Peyer's patch (tissue), 4 donors: ENCODE measurements around the gene CD27. TPM values are rescaled to one million over a fixed set of nuclear protein-coding genes. Genes with fewer than 3 reads are reported as not detected.

Experiments used
- DNase-seq, 3 donors: peaks; one replicate each; pipeline ENCODE4 v3.0.0-alpha.2; 2017 to 2019
- H3K27ac ChIP-seq, 4 donors: fragments of 200-600 bp; sonication (generic); one replicate each; pipeline ENCODE4 v1.5.1; 2016 to 2019
- H3K27me3 ChIP-seq, 2 donors: fragments of 200-600 bp; sonication (generic); one replicate each; pipeline ENCODE4 v1.5.1; 2019
- H3K36me3 ChIP-seq, 3 donors: fragments of 200-600 bp; sonication (generic); one replicate each; pipeline ENCODE4 v1.5.1; 2016 to 2019
- H3K4me1 ChIP-seq, 4 donors: fragments of 200-600 bp; sonication (generic); one replicate each; pipeline ENCODE4 v1.5.1; 2016 to 2019
- H3K4me3 ChIP-seq, 4 donors: fragments of 200-600 bp; sonication (generic); 1 replicate in 3 of 4; 2 replicates in 1 of 4; pipeline ENCODE4 v1.5.1; 2016 to 2019; ENCODE audit warnings: mild to moderate bottlenecking in 1 of 4
- H3K9me3 ChIP-seq, 4 donors: fragments of 200-600 bp; sonication (generic); one replicate each; pipeline ENCODE4 v1.5.1; 2016 to 2019; ENCODE audit warnings: mild to moderate bottlenecking in 1 of 4
- CTCF ChIP-seq, 6 experiments: fragments of 450-650 bp in 4 of 6; fragments of 200-600 bp in 2 of 6; sonication (generic) in 1 of 6; IDR thresholded peaks; one replicate each; pipeline ENCODE4 v1.5.1; 2017 to 2019; ENCODE audit warnings: antibody characterized with exemption in 6 of 6, mild to moderate bottlenecking in 3 of 6, moderate library complexity in 1 of 6
- POLR2A ChIP-seq, 2 donors: fragments of 450-650 bp; IDR thresholded peaks; one replicate each; pipeline ENCODE4 v1.5.1; 2017; ENCODE audit warnings: antibody characterized with exemption in 2 of 2, mild to moderate bottlenecking in 2 of 2, moderate library complexity in 2 of 2
- total RNA-seq, 4 donors: library from RNA; depleted of rRNA; stranded (reverse); fragments of >200 nt; gene quantifications; one replicate each; pipeline ENCODE4 v1.1.0, GENCODE V29; 2016

Gene CD27
- total RNA-seq, 4 donors from 2014 or later = 1.0 to 20.6 (median 2.3) TPM

GRCh38 chr12:6428326-6428725 is 16.4 kb upstream of the CD27 start:
- no peak for DNase-seq
- peaks cover 0 to 23% (median 9%) of the 10 kb centered on the region in 4 donors for H3K4me1 ChIP-seq
- no peak for TF ChIP-seq CTCF (IDR thresholded peaks at IDR 0.05)
- H3K27ac ChIP-seq = peak overlapping the region in 1 of 4 donors; percentile 78
- no peaks in the 10 kb centered on the region for H3K9me3 ChIP-seq
- no peak overlapping the region for H3K4me3 ChIP-seq
- H3K36me3 ChIP-seq = no peaks in the 10 kb centered on the region
- no peaks in the 10 kb centered on the region for H3K27me3 ChIP-seq

- Histone ChIP-seq H3K4me1 (peaks cover 0 to 15% (median 9%) of the 10 kb centered on the region in 4 donors), H3K36me3 (no peaks in the 10 kb centered on the region), H3K4me3 (peak overlapping the region in 1 of 4 donors; percentile 33), H3K9me3 (no peaks in the 10 kb centered on the region), H3K27ac (peak overlapping the region; percentile 38 to 70 (median 58)), H3K27me3 (no peaks in the 10 kb centered on the region)
- peak; percentile 53 to 89 (median 68) for DNase-seq
- TF ChIP-seq POLR2A (IDR thresholded peaks at IDR 0.05) (no peak), CTCF (IDR thresholded peaks at IDR 0.05) (peak in 1 of 6 experiments; percentile 11)
These were observed 14.4 kb upstream of the CD27 start for GRCh38 chr12:6430124-6430989.

GRCh38 chr12:6432991-6433390 is 11.8 kb upstream of the CD27 start:
- H3K9me3 ChIP-seq = no peaks in the 10 kb centered on the region

GRCh38 chr12:6434205-6435140 is 10.3 kb upstream of the CD27 start:
- DNase-seq = peak in 2 of 3 donors; percentile 60 to 66
- no peaks in the 10 kb centered on the region for H3K27me3 ChIP-seq
- no peak overlapping the region for H3K4me3 ChIP-seq
- H3K4me1 ChIP-seq = peaks cover 0 to 7% (median 2%) of the 10 kb centered on the region in 4 donors
- no peak for TF ChIP-seq CTCF (IDR thresholded peaks at IDR 0.05)
- TF ChIP-seq POLR2A (IDR thresholded peaks at IDR 0.05) = no peak
- no peaks in the 10 kb centered on the region for H3K36me3 ChIP-seq
- no peaks in the 10 kb centered on the region for H3K9me3 ChIP-seq
- H3K27ac ChIP-seq = peak overlapping the region in 1 of 4 donors; percentile 18

More at GRCh38 chr12:6432991-6433390, 11.8 kb upstream of the CD27 start:
- TF ChIP-seq POLR2A (IDR thresholded peaks at IDR 0.05) (no peak), CTCF (IDR thresholded peaks at IDR 0.05) (no peak)
- Histone ChIP-seq H3K36me3 (no peaks in the 10 kb centered on the region), H3K4me3 (no peak overlapping the region), H3K27me3 (no peaks in the 10 kb centered on the region), H3K4me1 (peaks cover 0 to 8% (median 5%) of the 10 kb centered on the region in 4 donors), H3K27ac (peak overlapping the region in 1 of 4 donors; percentile 1)
- peak in 2 of 3 donors; percentile 47 for DNase-seq

- Histone ChIP-seq H3K4me1 (peaks cover 0 to under 1% (median 0%) of the 10 kb centered on the region in 4 donors), H3K27me3 (no peaks in the 10 kb centered on the region), H3K9me3 (no peaks in the 10 kb centered on the region), H3K27ac (no peak overlapping the region), H3K36me3 (no peaks in the 10 kb centered on the region), H3K4me3 (no peak overlapping the region)
- TF ChIP-seq POLR2A (IDR thresholded peaks at IDR 0.05) (no peak), CTCF (IDR thresholded peaks at IDR 0.05) (no peak)
- DNase-seq = peak in 2 of 3 donors; percentile 6 to 13
These were observed 8.6 kb upstream of the CD27 start for GRCh38 chr12:6435961-6436715.
